ENCODE data around the gene FILIP1L. TPM values are rescaled to one million over a fixed set of nuclear protein-coding genes. Genes with fewer than 3 reads are reported as not detected.

The FILIP1L gene
- total RNA-seq, 4 donors from 2014 or later, result 113 to 149 (median 122) TPM

DNA sequence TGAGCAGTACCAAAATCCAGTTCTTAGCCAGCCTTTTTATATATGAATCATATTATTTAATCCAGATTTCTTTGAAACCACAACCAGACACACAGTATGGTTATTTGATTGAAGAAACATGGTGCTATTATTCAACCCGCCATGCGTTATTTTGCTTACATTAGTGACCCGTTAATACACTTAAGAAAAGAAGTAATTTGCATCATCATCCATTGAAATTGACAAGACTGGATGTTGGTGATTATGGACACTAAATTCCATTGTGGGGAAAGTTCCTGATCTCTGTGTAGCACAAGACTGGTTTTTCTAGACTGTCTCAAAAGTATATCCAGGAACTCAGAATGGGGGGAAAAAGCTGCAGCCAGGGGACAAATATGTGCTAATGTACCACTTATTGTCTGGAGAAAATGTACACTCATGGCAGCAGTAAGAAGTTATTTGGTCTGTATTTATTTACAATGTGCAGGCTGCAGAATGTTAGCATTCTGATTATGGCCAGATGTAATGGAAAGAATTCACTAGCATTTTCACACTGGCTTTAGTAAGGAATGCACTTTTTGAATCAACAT lies 80.3 kb downstream of the FILIP1L start:
- no peak overlapping the region for H3K4me3 ChIP-seq
- H3K27me3 ChIP-seq, result no peaks in the 10 kb centered on the region
- H3K4me1 ChIP-seq, result peaks cover 0 to 42% (median 3%) of the 10 kb centered on the region in 3 donors
- TF ChIP-seq POLR2AphosphoS5 (IDR thresholded peaks at IDR 0.05) (no peak), EP300 (IDR thresholded peaks at IDR 0.05) (no peak), POLR2A (IDR thresholded peaks at IDR 0.05) (no peak)
- TF ChIP-seq, protein P1, sequence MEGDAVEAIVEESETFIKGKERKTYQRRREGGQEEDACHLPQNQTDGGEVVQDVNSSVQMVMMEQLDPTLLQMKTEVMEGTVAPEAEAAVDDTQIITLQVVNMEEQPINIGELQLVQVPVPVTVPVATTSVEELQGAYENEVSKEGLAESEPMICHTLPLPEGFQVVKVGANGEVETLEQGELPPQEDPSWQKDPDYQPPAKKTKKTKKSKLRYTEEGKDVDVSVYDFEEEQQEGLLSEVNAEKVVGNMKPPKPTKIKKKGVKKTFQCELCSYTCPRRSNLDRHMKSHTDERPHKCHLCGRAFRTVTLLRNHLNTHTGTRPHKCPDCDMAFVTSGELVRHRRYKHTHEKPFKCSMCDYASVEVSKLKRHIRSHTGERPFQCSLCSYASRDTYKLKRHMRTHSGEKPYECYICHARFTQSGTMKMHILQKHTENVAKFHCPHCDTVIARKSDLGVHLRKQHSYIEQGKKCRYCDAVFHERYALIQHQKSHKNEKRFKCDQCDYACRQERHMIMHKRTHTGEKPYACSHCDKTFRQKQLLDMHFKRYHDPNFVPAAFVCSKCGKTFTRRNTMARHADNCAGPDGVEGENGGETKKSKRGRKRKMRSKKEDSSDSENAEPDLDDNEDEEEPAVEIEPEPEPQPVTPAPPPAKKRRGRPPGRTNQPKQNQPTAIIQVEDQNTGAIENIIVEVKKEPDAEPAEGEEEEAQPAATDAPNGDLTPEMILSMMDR (IDR thresholded peaks at IDR 0.05), result no peak
- H3K36me3 ChIP-seq, result no peaks in the 10 kb centered on the region
- peak overlapping the region; percentile 23 to 54 (median 37) for H3K27ac ChIP-seq
- no peaks in the 10 kb centered on the region for H3K9me3 ChIP-seq
- ATAC-seq, result no peak
- WGBS, 2 donors (ENCODE audit: low coverage in 1 of 2), result 36% methylated on average over 2 of the region's 3 CpGs; no CpG with 5 or more reads in 1 of the 2 donors

DNA sequence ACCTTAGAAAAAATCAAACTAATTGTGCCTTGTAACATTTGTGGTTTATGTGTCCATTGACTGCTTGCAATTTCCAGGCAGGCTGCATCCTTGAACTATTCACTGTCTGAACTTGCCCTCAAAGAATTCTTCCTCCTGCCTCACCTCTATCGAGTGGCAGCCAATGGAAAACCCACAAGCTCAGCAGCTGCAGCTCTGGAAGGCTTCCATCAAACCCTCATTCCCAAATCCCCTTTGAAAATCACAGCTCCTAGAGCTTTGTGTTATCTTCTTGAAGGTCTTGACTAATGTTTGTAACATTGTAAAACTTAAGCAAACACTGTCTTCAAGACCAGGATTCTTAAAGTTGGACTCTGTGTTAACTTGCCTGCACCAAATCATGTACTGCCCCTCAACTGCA lies 81.1 kb downstream of the FILIP1L start:
- WGBS, 2 donors (ENCODE audit: low coverage in 1 of 2), result 0 to 25% methylated on average over 1 of the region's 1 CpG
- no peaks in the 10 kb centered on the region for H3K9me3 ChIP-seq
- TF ChIP-seq, protein P1 (IDR thresholded peaks at IDR 0.05), result no peak
- TF ChIP-seq POLR2A (IDR thresholded peaks at IDR 0.05), result no peak
- TF ChIP-seq EP300 (IDR thresholded peaks at IDR 0.05), result no peak
- TF ChIP-seq POLR2AphosphoS5 (IDR thresholded peaks at IDR 0.05), result no peak
- no peak for ATAC-seq
- peak overlapping the region in 2 of 4 donors; percentile 30 to 54 for H3K27ac ChIP-seq
- no peak overlapping the region for H3K4me3 ChIP-seq
- peaks cover 0 to 42% (median 3%) of the 10 kb centered on the region in 3 donors for H3K4me1 ChIP-seq
- no peaks in the 10 kb centered on the region for H3K27me3 ChIP-seq
- no peaks in the 10 kb centered on the region for H3K36me3 ChIP-seq

DNA sequence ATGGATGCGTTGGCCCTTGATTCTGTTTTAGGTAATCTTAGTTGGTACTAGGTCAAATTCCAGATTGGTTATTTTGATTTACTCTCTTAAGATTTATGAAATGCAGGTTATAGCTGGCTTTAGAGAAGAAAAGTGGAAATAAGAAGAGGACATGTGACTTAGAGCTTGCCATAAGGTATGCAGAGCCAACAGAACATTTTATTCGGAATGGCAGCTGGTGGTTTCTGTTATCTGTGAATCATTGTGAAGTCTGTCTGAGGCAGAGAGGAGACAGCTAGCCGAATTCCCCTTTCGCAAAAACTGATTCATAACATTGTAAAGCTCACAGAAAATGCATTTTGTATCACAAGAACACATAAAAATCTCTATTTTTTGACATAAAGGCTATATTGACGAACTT lies 82.1 kb downstream of the FILIP1L start:
- 41 to 45% methylated on average over 5 of the region's 5 CpGs for whole genome bisulfite sequencing, 2 donors (ENCODE audit: low coverage in 1 of 2)
- Histone ChIP-seq H3K36me3 (no peaks in the 10 kb centered on the region), H3K27ac (peak overlapping the region in 1 of 4 donors; percentile 54), H3K9me3 (no peaks in the 10 kb centered on the region), H3K4me1 (peaks cover 0 to 42% (median 3%) of the 10 kb centered on the region in 3 donors), H3K27me3 (no peaks in the 10 kb centered on the region), H3K4me3 (no peak overlapping the region)
- no peak for ATAC-seq
- TF ChIP-seq POLR2AphosphoS5 (IDR thresholded peaks at IDR 0.05) (no peak), EP300 (IDR thresholded peaks at IDR 0.05) (no peak), POLR2A (IDR thresholded peaks at IDR 0.05) (no peak)

DNA sequence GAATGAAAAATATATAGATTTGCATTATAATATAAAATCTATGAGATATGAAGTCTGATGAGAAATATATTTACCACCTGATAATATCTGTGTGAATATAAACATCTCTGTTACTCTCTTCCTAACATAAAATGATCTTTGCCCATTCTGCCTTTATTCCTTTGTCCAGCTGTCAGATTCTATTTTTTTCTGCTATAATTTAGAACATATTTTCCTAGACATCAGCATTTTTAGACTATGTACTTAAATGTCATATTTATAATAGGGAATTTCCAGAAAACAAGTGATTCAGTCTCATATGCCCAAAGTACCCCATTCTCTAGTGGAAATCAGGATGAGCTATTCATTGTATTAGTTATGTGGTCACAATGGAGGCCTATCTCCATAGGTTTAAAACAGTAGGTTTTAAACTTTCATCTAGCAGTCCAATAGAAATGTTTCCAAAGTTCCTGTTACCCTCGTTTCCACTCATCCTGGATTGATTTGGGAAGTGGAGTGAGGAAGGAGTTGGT lies 83.3 kb downstream of the FILIP1L start:
- Histone ChIP-seq H3K4me1 (peaks cover 0 to 42% (median 3%) of the 10 kb centered on the region in 3 donors), H3K9me3 (no peaks in the 10 kb centered on the region), H3K36me3 (no peaks in the 10 kb centered on the region), H3K27ac (no peak overlapping the region), H3K27me3 (no peaks in the 10 kb centered on the region), H3K4me3 (no peak overlapping the region)
- no peak for ATAC-seq
- 75 to 83% methylated on average over 1 of the region's 1 CpG for WGBS, 2 donors (ENCODE audit: low coverage in 1 of 2)
- TF ChIP-seq, protein P1 (IDR thresholded peaks at IDR 0.05), result no peak
- no peak for TF ChIP-seq POLR2AphosphoS5 (IDR thresholded peaks at IDR 0.05)
- no peak for TF ChIP-seq EP300 (IDR thresholded peaks at IDR 0.05)
- TF ChIP-seq POLR2A (IDR thresholded peaks at IDR 0.05), result no peak

DNA sequence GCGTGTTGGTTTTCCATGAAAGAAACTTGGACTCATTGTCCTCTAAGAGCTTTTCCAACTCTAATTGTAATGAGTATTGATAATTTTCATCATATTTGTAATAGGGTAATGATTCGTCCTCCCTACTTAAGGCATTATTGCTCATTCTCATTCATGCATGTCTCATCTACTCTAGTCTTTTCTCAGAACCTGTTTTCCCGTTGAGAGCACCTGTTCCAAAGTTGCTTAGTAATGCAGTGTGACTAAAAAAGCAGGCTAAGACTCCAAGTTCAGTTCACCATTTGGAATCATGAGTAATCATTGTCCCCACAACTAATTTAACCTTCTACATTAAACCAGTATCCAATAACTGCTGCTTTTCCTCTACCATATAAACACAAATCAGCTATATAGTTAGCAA lies 84.0 kb downstream of the FILIP1L start:
- 80 to 81% methylated on average over 3 of the region's 3 CpGs for WGBS, 2 donors (ENCODE audit: low coverage in 1 of 2)
- no peaks in the 10 kb centered on the region for H3K9me3 ChIP-seq
- TF ChIP-seq EP300 (IDR thresholded peaks at IDR 0.05), result no peak
- no peak for TF ChIP-seq POLR2AphosphoS5 (IDR thresholded peaks at IDR 0.05)
- TF ChIP-seq POLR2A (IDR thresholded peaks at IDR 0.05), result no peak
- TF ChIP-seq, protein P1 (IDR thresholded peaks at IDR 0.05), result no peak
- no peak overlapping the region for H3K4me3 ChIP-seq
- H3K4me1 ChIP-seq, result peaks cover 0 to 46% (median 3%) of the 10 kb centered on the region in 3 donors
- ATAC-seq, result no peak
- no peak overlapping the region for H3K27ac ChIP-seq
- H3K36me3 ChIP-seq, result no peaks in the 10 kb centered on the region
- no peaks in the 10 kb centered on the region for H3K27me3 ChIP-seq
